Adrenal gland (tissue), 12 donors: Measurements from ENCODE around the gene SETBP1. TPM values are rescaled to one million over a fixed set of nuclear protein-coding genes. Genes with fewer than 3 reads are reported as not detected.

Experiments
- DNase-seq, 7 donors: peaks; one replicate each; pipeline ENCODE4 v3.0.0-alpha.2; 2019 to 2020
- H3K27ac ChIP-seq, 5 donors: fragments of 200-600 bp; sonication (generic) in 4 of 5; 1 replicate in 3 of 5; 2 replicates in 2 of 5; pipeline versions ENCODE4 v1.5.1 to v1.8.0; 2016 to 2020; ENCODE audit warnings: mild to moderate bottlenecking in 1 of 5
- H3K27me3 ChIP-seq: fragments of 200-600 bp; 2 replicates; pipeline ENCODE4 v1.8.0; 2021
- H3K36me3 ChIP-seq, 2 donors: fragments of 200-600 bp; replicated peaks in 1 of 2; 1 replicate in 1 of 2; 2 replicates in 1 of 2; pipeline versions ENCODE4 v1.5.1 to v1.8.0; 2018 to 2022
- H3K4me1 ChIP-seq, 2 donors: fragments of 200-600 bp; replicated peaks in 1 of 2; 1 replicate in 1 of 2; 2 replicates in 1 of 2; pipeline versions ENCODE4 v1.5.1 to v1.8.0; 2018 to 2021
- H3K4me3 ChIP-seq, 4 donors: fragments of 200-600 bp; sonication (generic) in 3 of 4; one replicate each; pipeline ENCODE4 v1.5.1; 2016 to 2018
- H3K9me3 ChIP-seq, 3 donors: fragments of 200-600 bp; sonication (generic) in 1 of 3; replicated peaks in 1 of 3; 1 replicate in 2 of 3; 2 replicates in 1 of 3; pipeline versions ENCODE4 v1.5.1 to v1.8.0; 2016 to 2021
- CTCF ChIP-seq, 6 experiments: fragments of 450-650 bp in 4 of 6; fragments of 200-600 bp in 2 of 6; sonication (generic) in 1 of 6; IDR thresholded peaks; 1 replicate in 5 of 6; 2 replicates in 1 of 6; pipeline versions ENCODE4 v1.5.1 to v1.8.0; 2016 to 2021; ENCODE audit warnings: antibody characterized with exemption in 6 of 6, mild to moderate bottlenecking in 2 of 6, moderate library complexity in 1 of 6
- POLR2A ChIP-seq, 2 donors: fragments of 450-650 bp; IDR thresholded peaks; one replicate each; pipeline ENCODE4 v1.6.1; 2017; ENCODE audit warnings: antibody characterized with exemption in 2 of 2, mild to moderate bottlenecking in 2 of 2, moderate library complexity in 1 of 2
- WGBS, 4 donors: extraction: QIAGEN DNeasy Blood & Tissue Kit in 2 of 4; methylation state at CpG; one replicate each; pipeline versions ENCODE4 v1.1.5 to v1.1.7; 2013 to 2017; 5-methylcytosine and 5-hydroxymethylcytosine counted together
- intact Hi-C, 2 donors: fragments of 100-400 bp; cut with DNase I; formaldehyde crosslinking; loops; one replicate each; pipeline versions ENCODE4 v1.14.1 to v1.15.0; 2022 to 2023
- polyA plus RNA-seq, 3 donors: library from polyadenylated mRNA; stranded (reverse); fragments of 200-250 nt in 2 of 3; fragments of 350-450 nt in 1 of 3; fragmentation: Illumina TruSeq in 1 of 3; extraction: RNeasy Lipid Tissue Mini Kit (QIAGEN cat#74804) in 1 of 3; gene quantifications; one replicate each; pipeline ENCODE4 v1.2.3, GENCODE V29; 2013 to 2014
- total RNA-seq, 9 donors: library from RNA; depleted of rRNA in 4 of 9; stranded (reverse); fragments of >200 nt in 4 of 9; fragments of 120-200 nt in 1 of 9; fragmentation: NEBNext Ultra II Directional in 1 of 9; extraction: Animal tissue kit (Norgen Biotek cat#: 25700) in 1 of 9; gene quantifications; one replicate each; pipeline versions ENCODE4 v1.1.0 to v1.2.4, GENCODE V29; 2013 to 2023
- donor health status: healthy with polysubstance abuse.
- donor health status: Bipolar disorder and iron deficiency.
- donor health status: DM: yes; HTN: yes; CAD: no.
- donor health status: DM: no; HTN: no; CAD: no.
- donor health status: DM: no; HTN: no; CAD: no.
- donor health status: DM: yes; HTN: yes; CAD: no.

SETBP1 gene
- total and polyA plus RNA-seq, 12 donors, result 1.2 to 18.0 (median 9.4) TPM

- Histone ChIP-seq H3K27ac (peak overlapping the region in 1 of 5 donors; percentile 15), H3K9me3 (no peaks in the 10 kb centered on the region), H3K36me3 (no peaks in the 10 kb centered on the region), H3K4me1 (no peaks in the 10 kb centered on the region), H3K27me3 (no peaks in the 10 kb centered on the region), H3K4me3 (no peak overlapping the region)
- no peak for TF ChIP-seq CTCF (IDR thresholded peaks at IDR 0.05)
- intact Hi-C loops, result no loop called here
- DNase-seq, result peak in 4 of 7 donors; percentile 11 to 64 (median 28)
- WGBS, 4 donors, result 71 to 84% (median 77%) methylated on average over 10 of the region's 10 CpGs
Observed at GRCh38 chr18:44777457-44778192, 96.9 kb downstream of the SETBP1 start.

- no peak for TF ChIP-seq CTCF (IDR thresholded peaks at IDR 0.05)
- TF ChIP-seq POLR2A (IDR thresholded peaks at IDR 0.05), result no peak
- Histone ChIP-seq H3K9me3 (no peaks in the 10 kb centered on the region), H3K4me1 (no peaks in the 10 kb centered on the region), H3K36me3 (no peaks in the 10 kb centered on the region), H3K27me3 (no peaks in the 10 kb centered on the region), H3K27ac (peak overlapping the region in 1 of 5 donors; percentile 30), H3K4me3 (no peak overlapping the region)
- DNase-seq, result no peak
- WGBS, 4 donors, result 41 to 55% (median 45%) methylated on average over 5 to 6 of the region's 6 CpGs
- intact Hi-C loops, result no loop called here
Observed at GRCh38 chr18:44778788-44779187, 98.1 kb downstream of the SETBP1 start.

- WGBS, 4 donors, result 75 to 92% (median 86%) methylated on average over 11 of the region's 11 CpGs
- Histone ChIP-seq H3K4me1 (no peaks in the 10 kb centered on the region), H3K9me3 (no peaks in the 10 kb centered on the region), H3K27me3 (no peaks in the 10 kb centered on the region), H3K4me3 (no peak overlapping the region), H3K36me3 (no peaks in the 10 kb centered on the region), H3K27ac (no peak overlapping the region)
- intact Hi-C loops, result no loop called here
- DNase-seq, result no peak
- no peak for TF ChIP-seq POLR2A (IDR thresholded peaks at IDR 0.05)
- no peak for TF ChIP-seq CTCF (IDR thresholded peaks at IDR 0.05)
Observed at GRCh38 chr18:44779753-44780292, 99.1 kb downstream of the SETBP1 start.

- TF ChIP-seq CTCF (IDR thresholded peaks at IDR 0.05) (no peak), POLR2A (IDR thresholded peaks at IDR 0.05) (no peak)
- DNase-seq, result no peak
- WGBS, 4 donors, result 33 to 42% (median 39%) methylated on average over 3 of the region's 3 CpGs
- H3K9me3 ChIP-seq, result no peaks in the 10 kb centered on the region
- H3K36me3 ChIP-seq, result no peaks in the 10 kb centered on the region
- no peaks in the 10 kb centered on the region for H3K4me1 ChIP-seq
- peak overlapping the region in 2 of 5 donors; percentile 15 to 31 for H3K27ac ChIP-seq
- intact Hi-C loops, result no loop called here
- no peak overlapping the region for H3K4me3 ChIP-seq
- H3K27me3 ChIP-seq, result no peaks in the 10 kb centered on the region
Observed at GRCh38 chr18:44781886-44782285, 101.2 kb downstream of the SETBP1 start.
